ENCODE results near the gene EDN2. TPM values are rescaled to one million over a fixed set of nuclear protein-coding genes. Genes with fewer than 3 reads are reported as not detected.

EDN2 gene
- total and polyA plus RNA-seq, 4 donors, result 0.10 to 0.13 TPM; not detected in 2

- DNase-seq (ENCODE audit: low spot score), result no peak
- H3K9ac ChIP-seq (ENCODE audit: low read depth in 1 of 2, low read length in 2 of 2), result no peak overlapping the region
- no peaks in the 10 kb centered on the region for H3K36me3 ChIP-seq (ENCODE audit: control insufficient read depth in 4 of 4, insufficient read depth in 3 of 4, low read depth in 1 of 4, low read length in 3 of 4)
- H3K9me3 ChIP-seq (ENCODE audit: control insufficient read depth in 4 of 4, low read length in 3 of 4), result no peaks in the 10 kb centered on the region
- TF ChIP-seq RAD21 (IDR thresholded peaks at IDR 0.05) (no peak), TAF1 (conservative IDR thresholded peaks at IDR 0.05) (no peak), ZBTB33 (IDR thresholded peaks at IDR 0.05) (no peak), RXRA (IDR thresholded peaks at IDR 0.05) (no peak), FOXA2 (IDR thresholded peaks at IDR 0.05) (no peak), SP1 (IDR thresholded peaks at IDR 0.05) (no peak), GABPA (IDR thresholded peaks at IDR 0.05 in 1 of 2, conservative IDR thresholded peaks at IDR 0.05 in 1 of 2) (no peak), HNF4G (IDR thresholded peaks at IDR 0.05) (no peak), CTCF (IDR thresholded peaks at IDR 0.05; ENCODE audit: low read depth, low read length, missing input control) (no peak), HNF4A (conservative IDR thresholded peaks at IDR 0.05) (no peak), MAX (IDR thresholded peaks at IDR 0.05) (no peak), FOXA1 (IDR thresholded peaks at IDR 0.05) (no peak), NR2F2 (IDR thresholded peaks at IDR 0.05) (no peak), EGR1 (IDR thresholded peaks at IDR 0.05; ENCODE audit: low read depth in 2 of 2) (no peak), YY1 (IDR thresholded peaks at IDR 0.05) (no peak), JUND (IDR thresholded peaks at IDR 0.05) (no peak)
- TF ChIP-seq, protein P1, sequence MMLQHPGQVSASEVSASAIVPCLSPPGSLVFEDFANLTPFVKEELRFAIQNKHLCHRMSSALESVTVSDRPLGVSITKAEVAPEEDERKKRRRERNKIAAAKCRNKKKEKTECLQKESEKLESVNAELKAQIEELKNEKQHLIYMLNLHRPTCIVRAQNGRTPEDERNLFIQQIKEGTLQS (IDR thresholded peaks at IDR 0.05), result no peak
- TF ChIP-seq, protein P2, sequence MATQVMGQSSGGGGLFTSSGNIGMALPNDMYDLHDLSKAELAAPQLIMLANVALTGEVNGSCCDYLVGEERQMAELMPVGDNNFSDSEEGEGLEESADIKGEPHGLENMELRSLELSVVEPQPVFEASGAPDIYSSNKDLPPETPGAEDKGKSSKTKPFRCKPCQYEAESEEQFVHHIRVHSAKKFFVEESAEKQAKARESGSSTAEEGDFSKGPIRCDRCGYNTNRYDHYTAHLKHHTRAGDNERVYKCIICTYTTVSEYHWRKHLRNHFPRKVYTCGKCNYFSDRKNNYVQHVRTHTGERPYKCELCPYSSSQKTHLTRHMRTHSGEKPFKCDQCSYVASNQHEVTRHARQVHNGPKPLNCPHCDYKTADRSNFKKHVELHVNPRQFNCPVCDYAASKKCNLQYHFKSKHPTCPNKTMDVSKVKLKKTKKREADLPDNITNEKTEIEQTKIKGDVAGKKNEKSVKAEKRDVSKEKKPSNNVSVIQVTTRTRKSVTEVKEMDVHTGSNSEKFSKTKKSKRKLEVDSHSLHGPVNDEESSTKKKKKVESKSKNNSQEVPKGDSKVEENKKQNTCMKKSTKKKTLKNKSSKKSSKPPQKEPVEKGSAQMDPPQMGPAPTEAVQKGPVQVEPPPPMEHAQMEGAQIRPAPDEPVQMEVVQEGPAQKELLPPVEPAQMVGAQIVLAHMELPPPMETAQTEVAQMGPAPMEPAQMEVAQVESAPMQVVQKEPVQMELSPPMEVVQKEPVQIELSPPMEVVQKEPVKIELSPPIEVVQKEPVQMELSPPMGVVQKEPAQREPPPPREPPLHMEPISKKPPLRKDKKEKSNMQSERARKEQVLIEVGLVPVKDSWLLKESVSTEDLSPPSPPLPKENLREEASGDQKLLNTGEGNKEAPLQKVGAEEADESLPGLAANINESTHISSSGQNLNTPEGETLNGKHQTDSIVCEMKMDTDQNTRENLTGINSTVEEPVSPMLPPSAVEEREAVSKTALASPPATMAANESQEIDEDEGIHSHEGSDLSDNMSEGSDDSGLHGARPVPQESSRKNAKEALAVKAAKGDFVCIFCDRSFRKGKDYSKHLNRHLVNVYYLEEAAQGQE (IDR thresholded peaks at IDR 0.05), result no peak
- H3K4me1 ChIP-seq (ENCODE audit: control insufficient read depth in 4 of 4, insufficient read depth in 4 of 4, low read length in 3 of 4), result no peaks in the 10 kb centered on the region
- WGBS, result 74% methylated on average over 6 of the region's 6 CpGs
- H3K4me3 ChIP-seq (ENCODE audit: low read depth in 1 of 3, low read length in 3 of 3), result no peak overlapping the region
- H3K27ac ChIP-seq (ENCODE audit: low read depth in 1 of 2, low read length in 2 of 2), result no peak overlapping the region
- no peaks in the 10 kb centered on the region for H3K27me3 ChIP-seq (ENCODE audit: control insufficient read depth in 4 of 4, insufficient read depth in 4 of 4, low read length in 3 of 4)
Measured at GRCh38 chr1:41454406-41454805, 30.1 kb downstream of the EDN2 start.

All from liver (tissue), 9 donors.